ENCODE results near the gene CELA2A.
"Not testable (repeated sequence)": the region's sequence is repeated elsewhere in the genome, so short reads cannot be mapped to it uniquely, and the experiment has no call there.

Gene CELA2A

DNA sequence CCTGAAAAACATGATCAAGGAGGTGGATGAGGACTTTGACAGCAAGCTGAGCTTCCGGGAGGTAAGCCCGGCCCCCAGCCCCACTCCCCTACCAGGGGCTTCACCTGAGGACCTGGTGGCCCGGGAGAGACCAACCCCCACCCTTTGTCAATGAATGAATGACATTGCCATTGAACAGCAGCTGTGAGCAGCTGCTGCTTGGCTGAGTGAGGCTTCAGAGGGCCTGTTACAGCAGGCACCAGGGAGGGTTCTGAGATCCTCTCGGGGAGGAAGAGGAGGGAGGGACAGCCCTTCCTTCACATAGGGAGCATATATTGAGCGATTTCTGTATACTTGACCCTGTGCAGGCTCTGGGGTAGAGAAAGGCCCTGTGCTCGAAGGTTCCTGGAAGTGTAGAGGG, 30.6 kb upstream of the CELA2A start:
- no peak overlapping the region for H3K4me3 ChIP-seq (ENCODE audit: low read depth, low read length)
- TF ChIP-seq, protein P1, sequence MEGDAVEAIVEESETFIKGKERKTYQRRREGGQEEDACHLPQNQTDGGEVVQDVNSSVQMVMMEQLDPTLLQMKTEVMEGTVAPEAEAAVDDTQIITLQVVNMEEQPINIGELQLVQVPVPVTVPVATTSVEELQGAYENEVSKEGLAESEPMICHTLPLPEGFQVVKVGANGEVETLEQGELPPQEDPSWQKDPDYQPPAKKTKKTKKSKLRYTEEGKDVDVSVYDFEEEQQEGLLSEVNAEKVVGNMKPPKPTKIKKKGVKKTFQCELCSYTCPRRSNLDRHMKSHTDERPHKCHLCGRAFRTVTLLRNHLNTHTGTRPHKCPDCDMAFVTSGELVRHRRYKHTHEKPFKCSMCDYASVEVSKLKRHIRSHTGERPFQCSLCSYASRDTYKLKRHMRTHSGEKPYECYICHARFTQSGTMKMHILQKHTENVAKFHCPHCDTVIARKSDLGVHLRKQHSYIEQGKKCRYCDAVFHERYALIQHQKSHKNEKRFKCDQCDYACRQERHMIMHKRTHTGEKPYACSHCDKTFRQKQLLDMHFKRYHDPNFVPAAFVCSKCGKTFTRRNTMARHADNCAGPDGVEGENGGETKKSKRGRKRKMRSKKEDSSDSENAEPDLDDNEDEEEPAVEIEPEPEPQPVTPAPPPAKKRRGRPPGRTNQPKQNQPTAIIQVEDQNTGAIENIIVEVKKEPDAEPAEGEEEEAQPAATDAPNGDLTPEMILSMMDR (IDR thresholded peaks at IDR 0.05; ENCODE audit: low read depth, low read length) = no peak

DNA sequence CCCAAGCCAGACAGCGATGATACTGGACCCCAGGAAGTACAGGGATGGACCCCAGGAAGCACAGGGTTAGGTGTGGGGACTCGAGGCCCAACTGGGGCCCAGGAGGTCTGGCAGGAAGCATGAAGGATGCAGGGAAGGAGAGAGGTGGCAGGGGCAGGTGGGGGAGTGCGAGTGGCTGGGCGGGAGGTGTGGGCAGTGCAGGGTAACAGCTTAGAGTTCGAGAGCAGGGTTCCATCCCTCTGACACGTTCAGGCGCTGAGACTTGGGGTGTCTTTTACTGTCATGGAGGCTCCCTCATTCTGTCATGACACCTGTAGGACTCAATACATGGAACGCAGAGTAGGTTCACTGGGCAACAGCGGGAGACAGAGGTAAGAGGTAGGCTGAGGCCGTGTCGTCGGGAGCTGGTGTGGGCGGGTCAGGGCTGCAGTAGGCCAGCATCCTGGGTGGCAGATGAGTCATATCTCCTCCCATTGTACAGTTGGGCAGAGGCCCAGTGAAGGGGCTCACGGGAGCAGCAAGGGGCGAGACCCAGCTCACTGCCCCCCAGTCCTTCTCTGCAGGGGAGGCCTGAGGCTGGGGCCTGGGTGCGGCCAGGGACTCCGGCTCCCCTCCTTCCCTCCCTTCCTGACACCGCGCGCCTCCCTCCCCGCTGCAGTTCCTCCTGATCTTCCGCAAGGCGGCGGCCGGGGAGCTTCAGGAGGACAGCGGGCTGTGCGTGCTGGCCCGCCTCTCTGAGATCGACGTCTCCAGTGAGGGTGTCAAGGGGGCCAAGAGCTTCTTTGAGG, 29.8 kb upstream of the CELA2A start:
- H3K4me3 ChIP-seq (ENCODE audit: low read depth, low read length) = no peak overlapping the region
- TF ChIP-seq, protein P1 (IDR thresholded peaks at IDR 0.05; ENCODE audit: low read depth, low read length) = peak; percentile 18; the same call in 1 of the 2 replicates

DNA sequence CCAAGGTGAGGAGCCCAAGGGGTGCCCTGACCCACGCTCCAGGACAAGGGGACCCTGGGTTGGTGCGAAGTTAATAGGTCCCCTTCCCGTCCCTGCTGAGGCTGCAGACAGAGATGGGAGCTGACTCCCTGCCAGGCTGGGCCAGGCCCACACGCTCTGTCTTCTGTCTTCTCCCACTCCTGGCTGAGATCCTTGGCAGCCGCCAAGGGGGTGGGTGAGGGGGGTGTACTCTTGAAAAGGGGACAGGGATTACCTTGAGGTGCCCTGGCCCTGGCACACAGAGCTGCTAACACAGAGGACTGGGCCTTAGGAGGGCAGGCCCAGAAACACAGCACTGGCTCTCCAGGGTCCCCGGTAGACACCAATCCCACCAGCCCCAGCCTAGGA, 29.3 kb upstream of the CELA2A start:
- TF ChIP-seq, protein P1 (IDR thresholded peaks at IDR 0.05; ENCODE audit: low read depth, low read length) = 0 out of 2 replicates have a peak, but pooled peaks have one; percentile 0
- H3K4me3 ChIP-seq (ENCODE audit: low read depth, low read length) = no peak overlapping the region

GRCh38 chr1:15428252-15428651, 28.3 kb upstream of the CELA2A start:
- H3K4me3 ChIP-seq (ENCODE audit: low read depth, low read length) = not testable (repeated sequence)

GRCh38 chr1:15428815-15429435, 27.6 kb upstream of the CELA2A start:
- TF ChIP-seq, protein P1 (IDR thresholded peaks at IDR 0.05; ENCODE audit: low read depth, low read length) = no peak
- no peak overlapping the region for H3K4me3 ChIP-seq (ENCODE audit: low read depth, low read length)

DNA sequence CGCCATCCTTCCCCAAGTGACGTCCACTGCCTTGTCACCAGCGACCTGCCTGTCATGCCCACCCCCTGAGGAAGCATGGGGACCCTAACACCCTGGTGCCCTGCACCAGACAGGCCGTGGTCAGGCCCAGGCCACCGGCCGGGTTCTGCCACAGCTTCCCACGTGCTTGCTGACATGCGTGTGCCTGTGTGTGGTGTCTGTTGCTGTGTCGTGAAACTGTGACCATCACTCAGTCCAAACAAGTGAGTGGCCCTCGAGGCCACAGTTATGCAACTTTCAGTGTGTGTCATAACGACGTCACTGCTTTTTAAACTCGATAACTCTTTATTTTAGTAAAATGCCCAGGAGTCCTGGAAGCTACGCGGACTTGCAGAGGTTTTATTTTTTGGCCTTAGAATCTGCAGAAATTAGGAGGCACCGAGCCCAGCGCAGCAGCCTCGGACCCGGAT, 26.8 kb upstream of the CELA2A start:
- H3K4me3 ChIP-seq (ENCODE audit: low read depth, low read length) = no peak overlapping the region
- TF ChIP-seq, protein P1 (IDR thresholded peaks at IDR 0.05; ENCODE audit: low read depth, low read length) = no peak

DNA sequence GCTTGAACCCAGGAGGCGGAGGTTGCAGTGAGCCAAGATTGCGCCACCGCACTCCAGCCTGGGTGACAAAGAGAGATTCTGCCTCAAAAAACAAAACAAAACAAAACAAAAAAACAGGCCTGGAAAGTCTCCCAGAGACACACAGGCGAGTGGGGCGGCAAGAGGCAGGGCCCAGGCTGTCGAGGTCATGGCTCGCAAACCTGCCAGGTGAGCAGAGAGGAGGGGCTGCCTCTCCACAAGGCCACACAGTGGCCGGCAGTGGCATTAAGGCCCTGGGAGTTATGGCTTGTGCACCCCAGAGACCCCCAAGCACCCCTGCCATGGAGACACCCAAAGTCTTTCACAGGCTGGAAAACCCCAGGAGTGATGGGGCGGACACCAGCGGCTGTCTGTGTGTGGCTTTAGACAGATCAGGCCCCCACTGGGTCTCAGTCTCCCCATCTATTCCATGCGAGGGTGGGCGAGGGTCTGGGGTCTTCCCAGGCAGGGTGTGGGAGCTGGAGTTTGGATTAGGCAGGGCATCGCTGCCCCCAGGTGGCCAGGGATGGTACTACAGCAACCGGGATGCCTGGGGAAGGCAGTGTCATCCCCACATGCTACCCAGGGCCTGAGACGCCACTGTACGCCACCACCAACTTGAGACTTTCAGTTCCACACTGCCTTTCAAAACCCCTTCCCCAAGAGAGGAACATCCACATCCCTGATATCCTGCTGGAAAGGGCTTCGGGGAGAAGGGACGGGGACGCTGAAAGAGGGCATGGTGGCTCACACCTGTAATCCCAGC, 25.6 kb upstream of the CELA2A start:
- H3K4me3 ChIP-seq (ENCODE audit: low read depth, low read length) = no peak overlapping the region
- TF ChIP-seq, protein P1 (IDR thresholded peaks at IDR 0.05; ENCODE audit: low read depth, low read length) = peak; percentile 99

All from WI38 (cell line).